ENCODE results near the gene PLA2G4A.

Gene PLA2G4A

DNA sequence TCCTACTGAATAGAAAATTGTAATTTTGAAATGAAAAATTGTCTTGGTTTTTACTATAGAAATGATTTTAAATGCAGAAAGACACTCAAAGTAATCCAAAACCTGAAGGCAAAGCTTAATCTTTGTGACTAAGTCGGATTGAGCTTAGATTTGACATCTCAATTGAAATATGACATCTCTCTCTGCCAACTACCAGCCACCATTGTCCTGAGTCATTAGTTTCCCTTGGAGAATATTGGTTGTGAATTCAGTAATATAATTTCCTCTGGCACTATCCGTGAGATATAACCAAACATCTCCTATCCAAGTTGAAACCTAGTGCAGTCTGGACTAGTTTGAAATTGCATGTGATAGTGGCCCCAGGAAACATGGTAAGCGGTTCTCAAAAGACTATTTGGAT lies 37.1 kb downstream of the PLA2G4A start:
- TF ChIP-seq, protein P1, sequence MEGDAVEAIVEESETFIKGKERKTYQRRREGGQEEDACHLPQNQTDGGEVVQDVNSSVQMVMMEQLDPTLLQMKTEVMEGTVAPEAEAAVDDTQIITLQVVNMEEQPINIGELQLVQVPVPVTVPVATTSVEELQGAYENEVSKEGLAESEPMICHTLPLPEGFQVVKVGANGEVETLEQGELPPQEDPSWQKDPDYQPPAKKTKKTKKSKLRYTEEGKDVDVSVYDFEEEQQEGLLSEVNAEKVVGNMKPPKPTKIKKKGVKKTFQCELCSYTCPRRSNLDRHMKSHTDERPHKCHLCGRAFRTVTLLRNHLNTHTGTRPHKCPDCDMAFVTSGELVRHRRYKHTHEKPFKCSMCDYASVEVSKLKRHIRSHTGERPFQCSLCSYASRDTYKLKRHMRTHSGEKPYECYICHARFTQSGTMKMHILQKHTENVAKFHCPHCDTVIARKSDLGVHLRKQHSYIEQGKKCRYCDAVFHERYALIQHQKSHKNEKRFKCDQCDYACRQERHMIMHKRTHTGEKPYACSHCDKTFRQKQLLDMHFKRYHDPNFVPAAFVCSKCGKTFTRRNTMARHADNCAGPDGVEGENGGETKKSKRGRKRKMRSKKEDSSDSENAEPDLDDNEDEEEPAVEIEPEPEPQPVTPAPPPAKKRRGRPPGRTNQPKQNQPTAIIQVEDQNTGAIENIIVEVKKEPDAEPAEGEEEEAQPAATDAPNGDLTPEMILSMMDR (conservative IDR thresholded peaks at IDR 0.05; ENCODE audit: low read depth, low read length) = no peak
- no peak overlapping the region for H3K4me3 ChIP-seq (ENCODE audit: low read depth, low read length)
- DNase-seq (ENCODE audit: low read depth) = no peak

- DNase-seq (ENCODE audit: low read depth) = no peak
- no peak overlapping the region for H3K4me3 ChIP-seq (ENCODE audit: low read depth, low read length)
- TF ChIP-seq, protein P1 (conservative IDR thresholded peaks at IDR 0.05; ENCODE audit: low read depth, low read length) = no peak
Observed at GRCh38 chr1:186869526-186870228, 40.9 kb downstream of the PLA2G4A start.

DNA sequence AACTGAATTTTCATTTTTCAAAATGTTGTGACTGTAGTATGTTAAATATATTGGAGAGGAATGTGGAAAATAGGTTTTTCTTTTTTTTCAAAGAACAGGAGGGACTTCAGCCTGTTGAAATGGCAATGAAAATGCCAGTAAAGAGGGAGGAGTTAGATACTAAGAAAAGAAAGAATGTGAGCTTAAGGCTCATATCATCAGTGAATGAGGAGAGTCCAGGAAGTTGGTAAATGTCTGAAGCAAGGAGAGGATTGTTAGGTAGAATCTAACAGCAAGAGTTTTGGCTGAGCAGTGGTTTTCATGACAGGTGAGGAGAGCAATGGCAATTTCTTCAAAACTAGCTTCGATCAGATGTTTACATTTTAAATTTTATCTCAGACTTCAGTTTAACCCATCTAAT lies 43.0 kb downstream of the PLA2G4A start:
- DNase-seq (ENCODE audit: low read depth) = no peak

GRCh38 chr1:186872291-186872690 lies 43.5 kb downstream of the PLA2G4A start:
- TF ChIP-seq, protein P1 (conservative IDR thresholded peaks at IDR 0.05; ENCODE audit: low read depth, low read length) = no peak
- DNase-seq (ENCODE audit: low read depth) = no peak
- H3K4me3 ChIP-seq (ENCODE audit: low read depth, low read length) = no peak overlapping the region

More for the DNA sequence above, 43.0 kb downstream of the PLA2G4A start:
- no peak overlapping the region for H3K4me3 ChIP-seq (ENCODE audit: low read depth, low read length)
- TF ChIP-seq, protein P1 (conservative IDR thresholded peaks at IDR 0.05; ENCODE audit: low read depth, low read length) = no peak

GRCh38 chr1:186873687-186874086 lies 44.9 kb downstream of the PLA2G4A start:
- TF ChIP-seq, protein P1 (conservative IDR thresholded peaks at IDR 0.05; ENCODE audit: low read depth, low read length) = no peak
- H3K4me3 ChIP-seq (ENCODE audit: low read depth, low read length) = no peak overlapping the region
- DNase-seq (ENCODE audit: low read depth) = no peak

- peak; percentile 31 for DNase-seq (ENCODE audit: low read depth)
- TF ChIP-seq, protein P1 (conservative IDR thresholded peaks at IDR 0.05; ENCODE audit: low read depth, low read length) = no peak
- H3K4me3 ChIP-seq (ENCODE audit: low read depth, low read length) = no peak overlapping the region
Observed at GRCh38 chr1:186875896-186876835, 47.4 kb downstream of the PLA2G4A start.
